ENCODE data around the gene PBXIP1. TPM values are rescaled to one million over a fixed set of nuclear protein-coding genes. Genes with fewer than 3 reads are reported as not detected.

Gene PBXIP1
- total RNA-seq, 1 experiment from 2014 or later = 21.6 TPM

- H2BK15ac ChIP-seq (ENCODE audit: low read depth, low read length) = no peak within 1 kb of the TSS
- peaks cover 26% of the 10 kb centered on the region for H3K23me2 ChIP-seq (ENCODE audit: insufficient read length, low read depth, low read length, poor library complexity, severe bottlenecking)
- H3K4ac ChIP-seq (ENCODE audit: low read depth, low read length) = no peak within 1 kb of the TSS
- no peak within 1 kb of the TSS for H4K91ac ChIP-seq (ENCODE audit: insufficient read length, low read depth, low read length)
- H4K8ac ChIP-seq (replicated peaks; ENCODE audit: insufficient read length, low read depth, low read length) = no peak within 1 kb of the TSS
- no peak within 1 kb of the TSS for H2BK5ac ChIP-seq (ENCODE audit: insufficient read length, low read length)
- no peaks in the 10 kb centered on the region for H4K20me1 ChIP-seq (ENCODE audit: control insufficient read depth, insufficient read depth, insufficient read length)
- no peak within 1 kb of the TSS for H4K5ac ChIP-seq (ENCODE audit: insufficient read length, low read depth, low read length)
- Mint-ChIP-seq H3K27me3 (ENCODE audit: low read depth) (no peaks in the 10 kb centered on the region), H3K4me1 (peaks cover 34 to 43% of the 10 kb centered on the region in 2 experiments), H3K9me3 (peaks cover 0 to 2% of the 10 kb centered on the region in 2 experiments; a peak in 3 of 5 replicates), H3K27ac (peak within 1 kb of the TSS; percentile 93 to 96 (median 95); a peak in 6 of 7 replicates), H3K4me3 (peak within 1 kb of the TSS; percentile 93 to 97), H3K36me3 (ENCODE audit: insufficient read depth in 1 of 3, low read depth in 3 of 3) (no peaks in the 10 kb centered on the region; a peak in 2 of 7 replicates)
- H3K18ac ChIP-seq (ENCODE audit: insufficient read length, low read depth, low read length) = no peak within 1 kb of the TSS
- DNase-seq = peak; percentile 39
- H3K4me2 ChIP-seq (ENCODE audit: insufficient read depth, insufficient read length, low read length) = peak within 1 kb of the TSS; percentile 90
- no peak within 1 kb of the TSS for H3K27ac ChIP-seq (ENCODE audit: insufficient read length, low read depth, low read length)
- no peak within 1 kb of the TSS for H2AK5ac ChIP-seq (ENCODE audit: insufficient read length, low read length)
- peak within 1 kb of the TSS; percentile 32 for H3K14ac ChIP-seq (ENCODE audit: insufficient read depth, low read length)
- H3K79me2 ChIP-seq (ENCODE audit: insufficient read depth, low read length) = no peaks in the 10 kb centered on the region; the same call in 1 of the 2 replicates
- H2AFZ ChIP-seq (ENCODE audit: low read length) = no peak within 1 kb of the TSS
- no peak within 1 kb of the TSS for H3K23ac ChIP-seq (ENCODE audit: insufficient read length, low read depth, low read length)
- no peaks in the 10 kb centered on the region for H3K79me1 ChIP-seq (ENCODE audit: insufficient read depth, low read depth, low read length, poor library complexity, severe bottlenecking)
- H3K9me3 ChIP-seq (ENCODE audit: control insufficient read depth, low read depth, low read length) = no peaks in the 10 kb centered on the region
- no peak within 1 kb of the TSS for H2BK120ac ChIP-seq (ENCODE audit: low read depth, low read length, poor library complexity, severe bottlenecking)
- H3K56ac ChIP-seq (ENCODE audit: insufficient read length, low read depth, low read length) = no peak within 1 kb of the TSS
- H2BK20ac ChIP-seq (ENCODE audit: low read depth, low read length, poor library complexity, severe bottlenecking) = no peak within 1 kb of the TSS
- no peak within 1 kb of the TSS for H3T11ph ChIP-seq (ENCODE audit: low read length)
- no peak within 1 kb of the TSS for H2BK12ac ChIP-seq (ENCODE audit: insufficient read length, low read depth, low read length)
- no peaks in the 10 kb centered on the region for H3K27me3 ChIP-seq (ENCODE audit: insufficient read depth, low read length)
- no CpG with 5 or more reads among the region's 35 CpGs for WGBS (ENCODE audit: extremely low coverage, insufficient read length, low lambda C conversion rate)
- no peak for TF ChIP-seq CTCF (conservative IDR thresholded peaks at IDR 0.05)
- H3K9ac ChIP-seq (ENCODE audit: extremely low read depth, insufficient read length, low read length) = peak within 1 kb of the TSS; percentile 36
- peaks cover 5% of the 10 kb centered on the region; the same call in 1 of the 2 replicates for H3K4me1 ChIP-seq (ENCODE audit: insufficient read depth, low read length)
These were observed 46.7 kb upstream of the PBXIP1 start, which contains the start of gene ZBTB7B for GRCh38 chr1:155002464-155003226. TSS of gene ZBTB7B (plus strand) at chr1:155002802. CDS start at chr1:155014661, 11,859 bp downstream.

Data from H9 (cell line).